GM23338 (cell line): ENCODE data around the gene ANGPTL2. TPM values are rescaled to one million over a fixed set of nuclear protein-coding genes. Genes with fewer than 3 reads are reported as not detected.

Experiments used
- ATAC-seq: fragments of 200-7000 bp; cut with Tn5 transposase; 3 replicates; pipeline ENCODE4 v1.9.1; 2020
- DNase-seq: peaks from one replicate; pipeline ENCODE4 v3.0.0-alpha.2; 2015; ENCODE audit warnings: low spot score
- H2AFZ ChIP-seq: fragments of 200-600 bp; sonication (generic); 2 replicates; pipeline ENCODE4 v1.8.0; 2016; ENCODE audit warnings: antibody characterized with exemption, mild to moderate bottlenecking, moderate library complexity
- H3F3A ChIP-seq: fragments of 200-600 bp; sonication (generic); replicated peaks from 2 replicates; pipeline ENCODE4 v1.8.0; 2017; ENCODE audit warnings: antibody characterized with exemption, mixed run types, low read depth
- H3K27ac ChIP-seq: fragments of 200-600 bp; sonication (generic); 2 replicates; pipeline ENCODE4 v1.6.1; 2016; ENCODE audit warnings: low read depth
- H3K27me3 ChIP-seq: fragments of 200-600 bp; sonication (generic); 2 replicates; pipeline ENCODE4 v1.8.0; 2016; ENCODE audit warnings: mild to moderate bottlenecking, mixed run types, moderate library complexity; ENCODE audit not compliant: insufficient read depth
- H3K36me3 ChIP-seq: fragments of 200-600 bp; sonication (generic); 2 replicates; pipeline ENCODE4 v1.8.0; 2016; ENCODE audit warnings: mild to moderate bottlenecking; ENCODE audit not compliant: insufficient read depth
- H3K4me1 ChIP-seq: fragments of 200-600 bp; sonication (generic); 2 replicates; pipeline ENCODE4 v1.8.0; 2016; ENCODE audit warnings: mild to moderate bottlenecking, moderate library complexity; ENCODE audit not compliant: insufficient read depth
- H3K4me2 ChIP-seq: fragments of 200-600 bp; sonication (generic); 2 replicates; pipeline ENCODE4 v1.7.1; 2017; ENCODE audit warnings: mixed run types
- H3K4me3 ChIP-seq: fragments of 200-600 bp; sonication (generic); 2 replicates; pipeline ENCODE4 v1.6.1; 2016; ENCODE audit warnings: mixed run types
- H3K79me2 ChIP-seq: fragments of 200-600 bp; sonication (generic); replicated peaks from 2 replicates; pipeline ENCODE4 v1.8.0; 2017; ENCODE audit warnings: mild to moderate bottlenecking; ENCODE audit not compliant: insufficient read depth
- H3K9me2 ChIP-seq: fragments of 200-600 bp; sonication (generic); 2 replicates; pipeline ENCODE4 v1.8.0; 2017; ENCODE audit not compliant: insufficient read depth
- H4K20me1 ChIP-seq: fragments of 200-600 bp; sonication (generic); replicated peaks from 2 replicates; pipeline ENCODE4 v1.8.0; 2017; ENCODE audit warnings: mild to moderate bottlenecking; ENCODE audit not compliant: insufficient read depth
- H3K27ac Mint-ChIP-seq: 2 replicates; pipeline ENCODE4 v1.8.0; 2020; ENCODE audit warnings: inconsistent platforms, mild to moderate bottlenecking, moderate library complexity, mixed read lengths
- H3K27me3 Mint-ChIP-seq: 3 replicates; pipeline ENCODE4 v1.8.0; 2022; ENCODE audit warnings: low read depth, mild to moderate bottlenecking, moderate library complexity, mixed read lengths, inconsistent platforms; ENCODE audit not compliant: insufficient read depth, poor library complexity
- H3K36me3 Mint-ChIP-seq: 3 replicates; pipeline ENCODE4 v1.8.0; 2021; ENCODE audit warnings: low read depth, mild to moderate bottlenecking, inconsistent platforms, moderate library complexity, mixed read lengths
- H3K4me1 Mint-ChIP-seq: 3 replicates; pipeline ENCODE4 v1.8.0; 2020; ENCODE audit warnings: mild to moderate bottlenecking, inconsistent platforms, mixed read lengths
- H3K4me3 Mint-ChIP-seq: 3 replicates; pipeline ENCODE4 v1.8.0; 2021; ENCODE audit warnings: moderate library complexity, mild to moderate bottlenecking, inconsistent platforms, mixed read lengths
- H3K9me3 Mint-ChIP-seq: 3 replicates; pipeline ENCODE4 v1.8.0; 2020; ENCODE audit warnings: moderate library complexity, mild to moderate bottlenecking, inconsistent platforms, mixed read lengths
- EZH2phosphoT487 ChIP-seq: fragments of 200-600 bp; sonication (generic); IDR thresholded peaks from one replicate; pipeline ENCODE4 v1.8.1; 2018; ENCODE audit warnings: antibody characterized with exemption; ENCODE audit not compliant: unreplicated experiment
- POLR2AphosphoS5 ChIP-seq: IDR thresholded peaks from 2 replicates; pipeline ENCODE4 v1.6.1; 2016; ENCODE audit warnings: antibody characterized with exemption, low read depth
- ZNF114 ChIP-seq: fragments of 250-450 bp; sonication (Bioruptor Pico); IDR thresholded peaks from 2 replicates; pipeline ENCODE4 v1.5.0; 2020; ENCODE audit warnings: mild to moderate bottlenecking, moderate library complexity
- polyA plus RNA-seq: library from polyadenylated mRNA; unstranded; fragments of >200 nt; fragmentation: Nextera tagmentation; extraction: Ambion mirVana; gene quantifications from 2 replicates; pipeline ENCODE4 v1.2.1, GENCODE V29; 2016
- total RNA-seq: library from RNA; depleted of rRNA; stranded (reverse); fragments of >200 nt; shearing (Covaris generic); gene quantifications from 2 replicates; pipeline ENCODE4 v1.2.3, GENCODE V29; 2014
- TF ChIP-seq, protein P1 (sequence below): IDR thresholded peaks from one replicate; pipeline ENCODE4 v1.6.1; 2018; ENCODE audit warnings: antibody characterized with exemption; ENCODE audit not compliant: unreplicated experiment
- TF ChIP-seq, protein P2 (sequence below), 2 experiments: fragments of 200-600 bp in 1 of 2; sonication (generic) in 1 of 2; conservative IDR thresholded peaks; 2 replicates each; pipeline versions ENCODE4 v1.5.1 to v1.6.1; 2016 to 2017; ENCODE audit warnings: antibody characterized with exemption in 2 of 2, low read depth in 2 of 2, mild to moderate bottlenecking in 2 of 2, moderate library complexity in 1 of 2
- TF ChIP-seq, protein P3 (sequence below): fragments of 250-450 bp; sonication (Bioruptor Pico); IDR thresholded peaks from 2 replicates; pipeline ENCODE4 v1.5.0; 2020; ENCODE audit warnings: mild to moderate bottlenecking, moderate library complexity

ANGPTL2 gene
- total and polyA plus RNA-seq, 2 experiments from 2014 or later: 2.9 to 5.2 TPM

DNA sequence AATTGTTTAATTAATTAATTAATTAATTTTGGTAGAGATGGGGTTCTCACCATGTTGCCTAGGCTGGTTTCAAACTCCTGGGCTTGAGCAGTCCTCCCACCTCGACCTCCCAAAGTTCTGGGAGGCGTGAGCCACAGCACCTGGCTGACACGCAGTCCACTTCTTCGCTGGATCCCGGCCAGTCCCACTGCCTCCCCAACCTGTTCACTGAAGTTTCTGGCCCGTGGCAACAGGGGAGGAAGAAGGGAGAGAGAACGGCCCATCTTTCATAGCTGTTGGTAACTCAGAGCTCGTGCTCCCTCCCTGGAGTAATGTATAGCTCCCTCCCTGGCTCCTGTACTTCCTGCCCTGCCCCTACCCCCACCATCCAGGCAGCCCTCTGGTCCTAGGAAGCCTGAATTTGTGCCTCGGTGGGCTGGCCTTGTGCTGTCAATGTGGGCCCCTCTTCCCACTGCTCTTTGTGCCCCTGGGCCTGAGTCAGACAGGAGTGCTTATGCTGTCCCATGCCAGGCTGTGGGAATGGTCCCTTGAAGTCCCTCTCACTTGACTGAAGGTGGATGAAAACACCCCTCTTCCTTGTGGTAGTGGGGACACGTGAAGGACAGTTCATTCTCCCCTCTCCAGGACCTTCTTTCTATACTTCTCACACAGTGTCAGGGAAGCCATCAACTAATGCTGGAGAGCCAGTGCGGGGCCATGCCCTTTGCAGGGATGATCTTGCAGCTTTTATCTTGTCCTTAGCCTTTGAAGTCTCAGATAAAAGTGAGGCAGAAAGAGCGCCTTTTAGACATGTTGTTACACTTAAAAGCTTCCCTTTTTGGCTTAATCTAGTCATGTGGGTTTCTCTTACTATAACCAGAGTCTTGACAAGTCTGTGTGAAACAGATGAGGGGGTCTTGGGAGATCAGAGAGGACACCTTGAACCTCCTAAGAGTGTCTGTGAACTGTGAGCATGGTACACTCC is 38.1 kb downstream of the ANGPTL2 start:
- no peaks in the 10 kb centered on the region for H3F3A ChIP-seq
- no peaks in the 10 kb centered on the region for H3K36me3 ChIP-seq
- no peak for ATAC-seq
- no peak overlapping the region for H3K4me3 Mint-ChIP-seq
- no peak for TF ChIP-seq POLR2AphosphoS5
- TF ChIP-seq, protein P1, sequence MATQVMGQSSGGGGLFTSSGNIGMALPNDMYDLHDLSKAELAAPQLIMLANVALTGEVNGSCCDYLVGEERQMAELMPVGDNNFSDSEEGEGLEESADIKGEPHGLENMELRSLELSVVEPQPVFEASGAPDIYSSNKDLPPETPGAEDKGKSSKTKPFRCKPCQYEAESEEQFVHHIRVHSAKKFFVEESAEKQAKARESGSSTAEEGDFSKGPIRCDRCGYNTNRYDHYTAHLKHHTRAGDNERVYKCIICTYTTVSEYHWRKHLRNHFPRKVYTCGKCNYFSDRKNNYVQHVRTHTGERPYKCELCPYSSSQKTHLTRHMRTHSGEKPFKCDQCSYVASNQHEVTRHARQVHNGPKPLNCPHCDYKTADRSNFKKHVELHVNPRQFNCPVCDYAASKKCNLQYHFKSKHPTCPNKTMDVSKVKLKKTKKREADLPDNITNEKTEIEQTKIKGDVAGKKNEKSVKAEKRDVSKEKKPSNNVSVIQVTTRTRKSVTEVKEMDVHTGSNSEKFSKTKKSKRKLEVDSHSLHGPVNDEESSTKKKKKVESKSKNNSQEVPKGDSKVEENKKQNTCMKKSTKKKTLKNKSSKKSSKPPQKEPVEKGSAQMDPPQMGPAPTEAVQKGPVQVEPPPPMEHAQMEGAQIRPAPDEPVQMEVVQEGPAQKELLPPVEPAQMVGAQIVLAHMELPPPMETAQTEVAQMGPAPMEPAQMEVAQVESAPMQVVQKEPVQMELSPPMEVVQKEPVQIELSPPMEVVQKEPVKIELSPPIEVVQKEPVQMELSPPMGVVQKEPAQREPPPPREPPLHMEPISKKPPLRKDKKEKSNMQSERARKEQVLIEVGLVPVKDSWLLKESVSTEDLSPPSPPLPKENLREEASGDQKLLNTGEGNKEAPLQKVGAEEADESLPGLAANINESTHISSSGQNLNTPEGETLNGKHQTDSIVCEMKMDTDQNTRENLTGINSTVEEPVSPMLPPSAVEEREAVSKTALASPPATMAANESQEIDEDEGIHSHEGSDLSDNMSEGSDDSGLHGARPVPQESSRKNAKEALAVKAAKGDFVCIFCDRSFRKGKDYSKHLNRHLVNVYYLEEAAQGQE: no peak
- TF ChIP-seq, protein P2, sequence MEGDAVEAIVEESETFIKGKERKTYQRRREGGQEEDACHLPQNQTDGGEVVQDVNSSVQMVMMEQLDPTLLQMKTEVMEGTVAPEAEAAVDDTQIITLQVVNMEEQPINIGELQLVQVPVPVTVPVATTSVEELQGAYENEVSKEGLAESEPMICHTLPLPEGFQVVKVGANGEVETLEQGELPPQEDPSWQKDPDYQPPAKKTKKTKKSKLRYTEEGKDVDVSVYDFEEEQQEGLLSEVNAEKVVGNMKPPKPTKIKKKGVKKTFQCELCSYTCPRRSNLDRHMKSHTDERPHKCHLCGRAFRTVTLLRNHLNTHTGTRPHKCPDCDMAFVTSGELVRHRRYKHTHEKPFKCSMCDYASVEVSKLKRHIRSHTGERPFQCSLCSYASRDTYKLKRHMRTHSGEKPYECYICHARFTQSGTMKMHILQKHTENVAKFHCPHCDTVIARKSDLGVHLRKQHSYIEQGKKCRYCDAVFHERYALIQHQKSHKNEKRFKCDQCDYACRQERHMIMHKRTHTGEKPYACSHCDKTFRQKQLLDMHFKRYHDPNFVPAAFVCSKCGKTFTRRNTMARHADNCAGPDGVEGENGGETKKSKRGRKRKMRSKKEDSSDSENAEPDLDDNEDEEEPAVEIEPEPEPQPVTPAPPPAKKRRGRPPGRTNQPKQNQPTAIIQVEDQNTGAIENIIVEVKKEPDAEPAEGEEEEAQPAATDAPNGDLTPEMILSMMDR (conservative IDR thresholded peaks at IDR 0.05; ENCODE audit: low read depth in 2 of 2): no peak
- no peak for TF ChIP-seq EZH2phosphoT487
- H3K4me3 ChIP-seq: no peak overlapping the region
- no peak overlapping the region for H3K4me2 ChIP-seq
- peaks cover 9% of the 10 kb centered on the region for H3K27me3 Mint-ChIP-seq
- no peaks in the 10 kb centered on the region; the same call in 2 of the 3 replicates for H3K9me3 Mint-ChIP-seq
- no peak overlapping the region for H3K27ac ChIP-seq
- H3K9me2 ChIP-seq: no peaks in the 10 kb centered on the region
- H4K20me1 ChIP-seq: 0 out of 2 replicates have a peak, but pooled peaks cover 5% of the 10 kb centered on the region
- no peaks in the 10 kb centered on the region for H3K4me1 ChIP-seq
- no peaks in the 10 kb centered on the region for H3K36me3 Mint-ChIP-seq
- 0 out of 3 replicates have a peak, but pooled peaks cover 3% of the 10 kb centered on the region for H3K4me1 Mint-ChIP-seq
- no peaks in the 10 kb centered on the region for H3K27me3 ChIP-seq
- no peak for DNase-seq
- H3K79me2 ChIP-seq: no peaks in the 10 kb centered on the region
- no peak overlapping the region for H2AFZ ChIP-seq
- no peak overlapping the region for H3K27ac Mint-ChIP-seq

DNA sequence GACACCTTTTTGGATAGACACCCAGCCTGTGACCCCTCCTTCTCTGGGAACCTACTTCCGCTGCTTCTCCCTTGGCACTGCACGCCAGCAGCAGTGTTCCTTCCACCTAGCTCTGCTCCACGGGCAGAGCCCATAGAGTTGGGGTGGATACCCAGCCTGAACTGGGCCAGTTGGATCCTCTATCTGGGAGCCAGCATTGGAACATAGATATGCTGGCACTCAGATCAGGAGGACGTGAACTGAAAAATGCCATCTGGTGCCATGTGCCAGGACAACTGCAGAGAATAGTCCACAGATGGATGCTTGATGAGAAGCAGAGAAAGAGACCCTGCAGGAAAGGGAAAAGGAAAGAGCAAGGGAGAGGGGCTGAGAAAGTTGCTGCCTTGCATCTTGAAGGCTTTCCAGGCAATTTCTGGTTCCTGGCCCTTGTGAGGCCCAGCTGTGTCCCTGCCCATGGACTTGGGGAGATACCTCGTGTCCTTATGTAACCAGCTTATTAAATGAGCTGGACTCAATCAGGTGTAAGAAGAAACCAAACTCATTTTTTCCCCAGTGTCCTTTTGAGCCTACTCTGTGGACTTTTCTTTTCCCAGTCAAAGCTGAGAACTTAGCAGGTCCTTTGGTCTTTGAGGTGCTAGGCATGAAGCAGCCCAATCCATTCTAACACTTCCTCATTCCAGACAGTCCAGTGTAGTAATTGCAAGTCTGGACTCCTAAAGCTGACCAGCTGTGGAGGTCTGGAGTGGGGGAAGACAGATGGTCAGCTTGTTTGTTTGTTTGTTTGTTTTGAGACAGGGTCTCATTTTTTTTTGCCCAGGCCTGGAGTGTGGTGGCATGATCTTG is 39.1 kb downstream of the ANGPTL2 start:
- Histone ChIP-seq H3K4me2 (no peak overlapping the region), H3K79me2 (no peaks in the 10 kb centered on the region), H4K20me1 (0 out of 2 replicates have a peak, but pooled peaks cover 5% of the 10 kb centered on the region), H3K36me3 (no peaks in the 10 kb centered on the region), H3K4me3 (no peak overlapping the region), H3K4me1 (no peaks in the 10 kb centered on the region), H3K27ac (no peak overlapping the region), H3K9me2 (0 out of 2 replicates have a peak, but pooled peaks cover 3% of the 10 kb centered on the region), H2AFZ (no peak overlapping the region), H3K27me3 (no peaks in the 10 kb centered on the region), H3F3A (no peaks in the 10 kb centered on the region)
- DNase-seq: no peak
- Mint-ChIP-seq H3K27ac (no peak overlapping the region), H3K27me3 (peaks cover 6% of the 10 kb centered on the region), H3K4me1 (peaks cover 4% of the 10 kb centered on the region), H3K36me3 (no peaks in the 10 kb centered on the region), H3K9me3 (no peaks in the 10 kb centered on the region), H3K4me3 (no peak overlapping the region)
- ATAC-seq: no peak
- TF ChIP-seq, protein P3, sequence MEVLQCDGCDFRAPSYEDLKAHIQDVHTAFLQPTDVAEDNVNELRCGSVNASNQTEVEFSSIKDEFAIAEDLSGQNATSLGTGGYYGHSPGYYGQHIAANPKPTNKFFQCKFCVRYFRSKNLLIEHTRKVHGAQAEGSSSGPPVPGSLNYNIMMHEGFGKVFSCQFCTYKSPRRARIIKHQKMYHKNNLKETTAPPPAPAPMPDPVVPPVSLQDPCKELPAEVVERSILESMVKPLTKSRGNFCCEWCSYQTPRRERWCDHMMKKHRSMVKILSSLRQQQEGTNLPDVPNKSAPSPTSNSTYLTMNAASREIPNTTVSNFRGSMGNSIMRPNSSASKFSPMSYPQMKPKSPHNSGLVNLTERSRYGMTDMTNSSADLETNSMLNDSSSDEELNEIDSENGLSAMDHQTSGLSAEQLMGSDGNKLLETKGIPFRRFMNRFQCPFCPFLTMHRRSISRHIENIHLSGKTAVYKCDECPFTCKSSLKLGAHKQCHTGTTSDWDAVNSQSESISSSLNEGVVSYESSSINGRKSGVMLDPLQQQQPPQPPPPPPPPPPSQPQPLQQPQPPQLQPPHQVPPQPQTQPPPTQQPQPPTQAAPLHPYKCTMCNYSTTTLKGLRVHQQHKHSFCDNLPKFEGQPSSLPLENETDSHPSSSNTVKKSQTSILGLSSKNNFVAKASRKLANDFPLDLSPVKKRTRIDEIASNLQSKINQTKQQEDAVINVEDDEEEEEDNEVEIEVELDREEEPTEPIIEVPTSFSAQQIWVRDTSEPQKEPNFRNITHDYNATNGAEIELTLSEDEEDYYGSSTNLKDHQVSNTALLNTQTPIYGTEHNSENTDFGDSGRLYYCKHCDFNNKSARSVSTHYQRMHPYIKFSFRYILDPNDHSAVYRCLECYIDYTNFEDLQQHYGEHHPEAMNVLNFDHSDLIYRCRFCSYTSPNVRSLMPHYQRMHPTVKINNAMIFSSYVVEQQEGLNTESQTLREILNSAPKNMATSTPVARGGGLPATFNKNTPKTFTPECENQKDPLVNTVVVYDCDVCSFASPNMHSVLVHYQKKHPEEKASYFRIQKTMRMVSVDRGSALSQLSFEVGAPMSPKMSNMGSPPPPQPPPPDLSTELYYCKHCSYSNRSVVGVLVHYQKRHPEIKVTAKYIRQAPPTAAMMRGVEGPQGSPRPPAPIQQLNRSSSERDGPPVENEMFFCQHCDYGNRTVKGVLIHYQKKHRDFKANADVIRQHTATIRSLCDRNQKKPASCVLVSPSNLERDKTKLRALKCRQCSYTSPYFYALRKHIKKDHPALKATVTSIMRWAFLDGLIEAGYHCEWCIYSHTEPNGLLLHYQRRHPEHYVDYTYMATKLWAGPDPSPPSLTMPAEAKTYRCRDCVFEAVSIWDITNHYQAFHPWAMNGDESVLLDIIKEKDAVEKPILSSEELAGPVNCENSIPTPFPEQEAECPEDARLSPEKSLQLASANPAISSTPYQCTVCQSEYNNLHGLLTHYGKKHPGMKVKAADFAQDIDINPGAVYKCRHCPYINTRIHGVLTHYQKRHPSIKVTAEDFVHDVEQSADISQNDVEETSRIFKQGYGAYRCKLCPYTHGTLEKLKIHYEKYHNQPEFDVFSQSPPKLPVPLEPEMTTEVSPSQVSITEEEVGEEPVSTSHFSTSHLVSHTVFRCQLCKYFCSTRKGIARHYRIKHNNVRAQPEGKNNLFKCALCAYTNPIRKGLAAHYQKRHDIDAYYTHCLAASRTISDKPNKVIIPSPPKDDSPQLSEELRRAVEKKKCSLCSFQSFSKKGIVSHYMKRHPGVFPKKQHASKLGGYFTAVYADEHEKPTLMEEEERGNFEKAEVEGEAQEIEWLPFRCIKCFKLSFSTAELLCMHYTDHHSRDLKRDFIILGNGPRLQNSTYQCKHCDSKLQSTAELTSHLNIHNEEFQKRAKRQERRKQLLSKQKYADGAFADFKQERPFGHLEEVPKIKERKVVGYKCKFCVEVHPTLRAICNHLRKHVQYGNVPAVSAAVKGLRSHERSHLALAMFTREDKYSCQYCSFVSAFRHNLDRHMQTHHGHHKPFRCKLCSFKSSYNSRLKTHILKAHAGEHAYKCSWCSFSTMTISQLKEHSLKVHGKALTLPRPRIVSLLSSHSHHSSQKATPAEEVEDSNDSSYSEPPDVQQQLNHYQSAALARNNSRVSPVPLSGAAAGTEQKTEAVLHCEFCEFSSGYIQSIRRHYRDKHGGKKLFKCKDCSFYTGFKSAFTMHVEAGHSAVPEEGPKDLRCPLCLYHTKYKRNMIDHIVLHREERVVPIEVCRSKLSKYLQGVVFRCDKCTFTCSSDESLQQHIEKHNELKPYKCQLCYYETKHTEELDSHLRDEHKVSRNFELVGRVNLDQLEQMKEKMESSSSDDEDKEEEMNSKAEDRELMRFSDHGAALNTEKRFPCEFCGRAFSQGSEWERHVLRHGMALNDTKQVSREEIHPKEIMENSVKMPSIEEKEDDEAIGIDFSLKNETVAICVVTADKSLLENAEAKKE (CRISPR knock-in tag): no peak
- TF ChIP-seq POLR2AphosphoS5 (no peak), ZNF114 (CRISPR knock-in tag) (no peak)
